ENCODE data around the gene HSPB7.

GRCh38 chr1:16063921-16064320 is 46.1 kb upstream of the HSPB7 start:
- TF ChIP-seq YY1 (IDR thresholded peaks at IDR 0.05; ENCODE audit: insufficient read depth, insufficient read length) (no peak), SUZ12 (IDR thresholded peaks at IDR 0.05; ENCODE audit: extremely low read depth, insufficient read depth, insufficient read length) (no peak), ZNF274 (IDR thresholded peaks at IDR 0.05; ENCODE audit: low read depth, low read length) (no peak)
